ENCODE results near the gene ENOPH1. TPM values are rescaled to one million over a fixed set of nuclear protein-coding genes. Genes with fewer than 3 reads are reported as not detected.
"Not testable (repeated sequence)": the region's sequence is repeated elsewhere in the genome, so short reads cannot be mapped to it uniquely, and the experiment has no call there.

Gene ENOPH1
- polyA plus RNA-seq (ENCODE audit: insufficient read length in 3 of 3): 10 to 100 TPM; 61.4 to 72.1 (median 67.9) TPM
- long read RNA-seq, donor 1, transcript ENOPH1-203 (6 exons, 1,874 nt): minor isoform, 9 of 21 reads
- long read RNA-seq, donor 1, transcript ENOPH1-201 (6 exons, 2,025 nt): major isoform, 11 of 21 reads
- long read RNA-seq, donor 1, partial matches to known transcripts: 0 of 21 reads
- long read RNA-seq, donor 1, other reads (novel, unspliced or antisense): 0 of 21 reads
- long read RNA-seq, donor 2, transcript ENOPH1-201 (6 exons, 2,025 nt): major isoform, 6 of 26 reads
- long read RNA-seq, donor 2, partial matches to known transcripts: 17 of 26 reads
- long read RNA-seq, donor 2, other reads (novel, unspliced or antisense): 0 of 26 reads
- long read RNA-seq, donor 3, transcript ENOPH1-201 (6 exons, 2,025 nt): major isoform, 23 of 42 reads
- long read RNA-seq, donor 3, transcript ENOPH1-203 (6 exons, 1,874 nt): minor isoform, 10 of 42 reads
- long read RNA-seq, donor 3, partial matches to known transcripts: 8 of 42 reads
- long read RNA-seq, donor 3, other reads (novel, unspliced or antisense): 0 of 42 reads
- long read RNA-seq, donor 4, transcript ENOPH1-201 (6 exons, 2,025 nt): major isoform, 23 of 29 reads
- long read RNA-seq, donor 4, transcript ENOPH1-203 (6 exons, 1,874 nt): minor isoform, 6 of 29 reads
- long read RNA-seq, donor 4, partial matches to known transcripts: 0 of 29 reads
- long read RNA-seq, donor 4, other reads (novel, unspliced or antisense): 0 of 29 reads
- long read RNA-seq, donor 5: 0 reads
- long read RNA-seq, donor 6, transcript ENOPH1-201 (6 exons, 2,025 nt): major isoform, 17 of 23 reads
- long read RNA-seq, donor 6, transcript ENOPH1-203 (6 exons, 1,874 nt): minor isoform, 6 of 23 reads
- long read RNA-seq, donor 6, partial matches to known transcripts: 0 of 23 reads
- long read RNA-seq, donor 6, other reads (novel, unspliced or antisense): 0 of 23 reads
- long read RNA-seq, donor 7, transcript ENOPH1-201 (6 exons, 2,025 nt): major isoform, 20 of 21 reads
- long read RNA-seq, donor 7, partial matches to known transcripts: 0 of 21 reads
- long read RNA-seq, donor 7, other reads (novel, unspliced or antisense): 0 of 21 reads
- long read RNA-seq, donor 8: 0 reads
- long read RNA-seq, donor 9, transcript ENOPH1-203 (6 exons, 1,874 nt): minor isoform, 6 of 26 reads
- long read RNA-seq, donor 9, transcript ENOPH1-201 (6 exons, 2,025 nt): major isoform, 19 of 26 reads
- long read RNA-seq, donor 9, partial matches to known transcripts: 0 of 26 reads
- long read RNA-seq, donor 9, other reads (novel, unspliced or antisense): 0 of 26 reads
- long read RNA-seq, donor 10, transcript ENOPH1-201 (6 exons, 2,025 nt): major isoform, 19 of 22 reads
- long read RNA-seq, donor 10, partial matches to known transcripts: 0 of 22 reads
- long read RNA-seq, donor 10, other reads (novel, unspliced or antisense): 0 of 22 reads
- long read RNA-seq, donor 11, transcript ENOPH1-203 (6 exons, 1,874 nt): minor isoform, 5 of 12 reads
- long read RNA-seq, donor 11, transcript ENOPH1-201 (6 exons, 2,025 nt): major isoform, 7 of 12 reads
- long read RNA-seq, donor 11, partial matches to known transcripts: 0 of 12 reads
- long read RNA-seq, donor 11, other reads (novel, unspliced or antisense): 0 of 12 reads
- long read RNA-seq, donor 12, transcript ENOPH1-201 (6 exons, 2,025 nt): major isoform, 7 of 11 reads
- long read RNA-seq, donor 12, partial matches to known transcripts: 0 of 11 reads
- long read RNA-seq, donor 12, other reads (novel, unspliced or antisense): 0 of 11 reads
- long read RNA-seq, donor 13: 0 reads
- long read RNA-seq, donor 14, transcript ENOPH1-201 (6 exons, 2,025 nt): major isoform, 18 of 28 reads
- long read RNA-seq, donor 14, partial matches to known transcripts: 8 of 28 reads
- long read RNA-seq, donor 14, other reads (novel, unspliced or antisense): 0 of 28 reads
- long read RNA-seq, donor 15, transcript ENOPH1-201 (6 exons, 2,025 nt): major isoform, 6 of 8 reads
- long read RNA-seq, donor 15, partial matches to known transcripts: 0 of 8 reads
- long read RNA-seq, donor 15, other reads (novel, unspliced or antisense): 0 of 8 reads
- long read RNA-seq, donor 16, transcript ENOPH1-203 (6 exons, 1,874 nt): minor isoform, 8 of 79 reads
- long read RNA-seq, donor 16, transcript ENOPH1-201 (6 exons, 2,025 nt): major isoform, 58 of 79 reads
- long read RNA-seq, donor 16, partial matches to known transcripts: 11 of 79 reads
- long read RNA-seq, donor 16, other reads (novel, unspliced or antisense): 0 of 79 reads

- DNase-seq (ENCODE audit: extremely low read depth in 1 of 11, low read depth in 9 of 11, low spot score in 4 of 11): peak; percentile 91 to 96 (median 94)
Observed at GRCh38 chr4:82430193-82430963, at the start of gene ENOPH1, which contains the start of gene HNRNPDL. Gene ENOPH1, plus strand, starts transcription at chr4:82430590. Its CDS starts 240 bp downstream, at chr4:82430830. Gene HNRNPDL, minus strand, starts transcription at chr4:82430462. Its CDS starts 772 bp downstream, at chr4:82429690.

- no peak for DNase-seq (ENCODE audit: extremely low read depth in 1 of 11, low read depth in 9 of 11, low spot score in 4 of 11)
Observed at GRCh38 chr4:82380831-82381230, 49.6 kb upstream of the ENOPH1 start.

- no peak for DNase-seq (ENCODE audit: extremely low read depth in 1 of 11, low read depth in 9 of 11, low spot score in 4 of 11)
Observed at GRCh38 chr4:82381235-82381634, 49.2 kb upstream of the ENOPH1 start.

- DNase-seq (ENCODE audit: extremely low read depth in 1 of 11, low read depth in 9 of 11, low spot score in 4 of 11): no peak
Observed at GRCh38 chr4:82381661-82382296, 48.6 kb upstream of the ENOPH1 start.

- DNase-seq (ENCODE audit: extremely low read depth in 1 of 11, low read depth in 9 of 11, low spot score in 4 of 11): no peak
Observed at GRCh38 chr4:82382751-82383150, 47.6 kb upstream of the ENOPH1 start.

GRCh38 chr4:82386312-82386711 is 44.1 kb upstream of the ENOPH1 start:
- DNase-seq (ENCODE audit: extremely low read depth in 1 of 11, low read depth in 9 of 11, low spot score in 4 of 11): not testable (repeated sequence)

GRCh38 chr4:82388405-82388804 is 42.0 kb upstream of the ENOPH1 start:
- DNase-seq (ENCODE audit: extremely low read depth in 1 of 11, low read depth in 9 of 11, low spot score in 4 of 11): no peak

- not testable (repeated sequence) for DNase-seq (ENCODE audit: extremely low read depth in 1 of 11, low read depth in 9 of 11, low spot score in 4 of 11)
Observed at GRCh38 chr4:82390061-82390460, 40.3 kb upstream of the ENOPH1 start.

- no peak for DNase-seq (ENCODE audit: extremely low read depth in 1 of 11, low read depth in 9 of 11, low spot score in 4 of 11)
Observed at GRCh38 chr4:82394896-82395295, 35.5 kb upstream of the ENOPH1 start.

GRCh38 chr4:82397527-82397926 is 32.9 kb upstream of the ENOPH1 start:
- no peak for DNase-seq (ENCODE audit: extremely low read depth in 1 of 11, low read depth in 9 of 11, low spot score in 4 of 11)

GRCh38 chr4:82398263-82398662 is 32.1 kb upstream of the ENOPH1 start:
- no peak for DNase-seq (ENCODE audit: extremely low read depth in 1 of 11, low read depth in 9 of 11, low spot score in 4 of 11)

- no peak for DNase-seq (ENCODE audit: extremely low read depth in 1 of 11, low read depth in 9 of 11, low spot score in 4 of 11)
Observed at GRCh38 chr4:82401600-82401999, 28.8 kb upstream of the ENOPH1 start.

GRCh38 chr4:82402196-82402775 is 28.1 kb upstream of the ENOPH1 start:
- no peak for DNase-seq (ENCODE audit: extremely low read depth in 1 of 11, low read depth in 9 of 11, low spot score in 4 of 11)

GRCh38 chr4:82403725-82404124 is 26.7 kb upstream of the ENOPH1 start:
- DNase-seq (ENCODE audit: extremely low read depth in 1 of 11, low read depth in 9 of 11, low spot score in 4 of 11): no peak

- DNase-seq (ENCODE audit: extremely low read depth in 1 of 11, low read depth in 9 of 11, low spot score in 4 of 11): not testable (repeated sequence)
Observed at GRCh38 chr4:82415061-82415460, 15.3 kb upstream of the ENOPH1 start.
